NT2/D1 (cell line): ENCODE data around the gene SOX12.

Experiments
- DNase-seq: peaks from one replicate; pipeline ENCODE4 v3.0.0-alpha.2; 2011; ENCODE audit warnings: low read depth, low spot score
- H3K27me3 ChIP-seq: 2 replicates; pipeline ENCODE4 v1.6.0; 2011; ENCODE audit warnings: mild to moderate bottlenecking; ENCODE audit not compliant: insufficient read length, insufficient read depth
- H3K36me3 ChIP-seq: 2 replicates; pipeline ENCODE4 v1.6.1; 2011; ENCODE audit warnings: mild to moderate bottlenecking, low read length, mixed read lengths; ENCODE audit not compliant: insufficient read depth, insufficient read length
- H3K4me1 ChIP-seq: 2 replicates; pipeline ENCODE4 v1.5.1; 2011; ENCODE audit not compliant: insufficient read depth, insufficient read length
- H3K4me3 ChIP-seq: 2 replicates; pipeline ENCODE4 v1.5.1; 2011; ENCODE audit warnings: low read depth; ENCODE audit not compliant: insufficient read length
- H3K9ac ChIP-seq: 2 replicates; pipeline ENCODE4 v1.6.0; 2011; ENCODE audit warnings: low read depth; ENCODE audit not compliant: insufficient read length
- H3K9me3 ChIP-seq: 2 replicates; pipeline ENCODE4 v1.5.1; 2011; ENCODE audit warnings: mild to moderate bottlenecking, low read length; ENCODE audit not compliant: insufficient read depth
- SUZ12 ChIP-seq: IDR thresholded peaks from 2 replicates; pipeline ENCODE4 v1.6.1; 2011; ENCODE audit not compliant: insufficient read length, insufficient read depth; ENCODE audit errors: extremely low read depth
- YY1 ChIP-seq: IDR thresholded peaks from 2 replicates; pipeline ENCODE4 v1.6.1; 2011; ENCODE audit not compliant: insufficient read length, insufficient read depth
- ZNF274 ChIP-seq: IDR thresholded peaks from 2 replicates; pipeline ENCODE4 v1.6.1; 2011; ENCODE audit warnings: mild to moderate bottlenecking, low read depth, low read length

SOX12 gene

GRCh38 chr20:341682-342081, 16.3 kb downstream of the SOX12 start:
- no peak for DNase-seq
- H3K9me3 ChIP-seq, result no peaks in the 10 kb centered on the region
- no peak overlapping the region for H3K4me3 ChIP-seq
- H3K27me3 ChIP-seq, result no peaks in the 10 kb centered on the region
- no peak overlapping the region for H3K9ac ChIP-seq
- H3K4me1 ChIP-seq, result no peaks in the 10 kb centered on the region
- no peak for TF ChIP-seq ZNF274
- TF ChIP-seq SUZ12, result no peak
- TF ChIP-seq YY1, result no peak
- peaks cover 9% of the 10 kb centered on the region for H3K36me3 ChIP-seq

- H3K9me3 ChIP-seq, result no peaks in the 10 kb centered on the region
- TF ChIP-seq SUZ12 (no peak), YY1 (no peak), ZNF274 (no peak)
- H3K9ac ChIP-seq, result no peak overlapping the region
- H3K4me1 ChIP-seq, result no peaks in the 10 kb centered on the region
- H3K27me3 ChIP-seq, result no peaks in the 10 kb centered on the region
- H3K36me3 ChIP-seq, result peaks cover 9% of the 10 kb centered on the region
- no peak overlapping the region for H3K4me3 ChIP-seq
- no peak for DNase-seq
Measured at GRCh38 chr20:343107-343506, 17.8 kb downstream of the SOX12 start.

DNA sequence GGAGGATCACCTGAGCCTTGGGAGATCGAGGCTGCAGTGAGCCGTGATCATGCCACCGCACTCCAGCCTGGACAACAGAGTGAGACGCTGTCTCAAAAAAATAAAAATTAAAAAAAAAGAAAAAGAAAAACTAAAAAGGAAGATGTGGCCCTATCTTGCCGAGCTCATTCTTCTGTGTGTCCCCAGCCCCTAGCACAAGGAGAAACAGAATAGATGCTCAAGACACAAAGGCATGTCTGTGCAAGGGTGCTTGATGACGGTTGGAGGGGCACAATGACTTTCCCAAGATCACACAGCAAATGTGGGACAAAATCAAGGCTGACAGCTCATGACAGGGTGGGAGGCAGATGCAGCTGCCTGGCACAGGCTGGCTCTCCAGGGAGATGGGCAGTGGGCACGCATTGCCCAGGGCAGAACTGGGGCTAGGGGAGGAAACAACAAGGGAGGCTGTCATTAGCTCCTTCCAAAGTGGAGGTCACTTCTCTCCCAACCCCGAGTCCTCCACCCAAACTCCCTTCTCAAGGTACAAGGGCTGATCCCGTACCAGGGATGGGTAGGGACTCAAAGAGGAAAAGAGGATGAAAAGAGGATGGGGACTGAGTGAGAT, 20.8 kb downstream of the SOX12 start:
- Histone ChIP-seq H3K27me3 (no peaks in the 10 kb centered on the region), H3K9me3 (no peaks in the 10 kb centered on the region), H3K36me3 (peaks cover 25% of the 10 kb centered on the region), H3K9ac (peak overlapping the region; percentile 87), H3K4me3 (peak overlapping the region; percentile 70), H3K4me1 (peaks cover 6% of the 10 kb centered on the region)
- no peak for TF ChIP-seq ZNF274
- no peak for TF ChIP-seq YY1
- no peak for TF ChIP-seq SUZ12
- DNase-seq, result no peak

GRCh38 chr20:346640-347316, 21.4 kb downstream of the SOX12 start, which contains the start of gene NRSN2:
Gene NRSN2 (plus strand): TSS chr20:347111. CDS start chr20:349644, 2,533 bp downstream.
- Histone ChIP-seq H3K4me3 (peak within 1 kb of the TSS; percentile 70), H3K27me3 (no peaks in the 10 kb centered on the region), H3K9ac (peak within 1 kb of the TSS; percentile 87), H3K4me1 (peaks cover 6% of the 10 kb centered on the region), H3K36me3 (peaks cover 30% of the 10 kb centered on the region), H3K9me3 (no peaks in the 10 kb centered on the region)
- no peak for DNase-seq
- TF ChIP-seq YY1 (no peak), ZNF274 (no peak), SUZ12 (no peak)

DNA sequence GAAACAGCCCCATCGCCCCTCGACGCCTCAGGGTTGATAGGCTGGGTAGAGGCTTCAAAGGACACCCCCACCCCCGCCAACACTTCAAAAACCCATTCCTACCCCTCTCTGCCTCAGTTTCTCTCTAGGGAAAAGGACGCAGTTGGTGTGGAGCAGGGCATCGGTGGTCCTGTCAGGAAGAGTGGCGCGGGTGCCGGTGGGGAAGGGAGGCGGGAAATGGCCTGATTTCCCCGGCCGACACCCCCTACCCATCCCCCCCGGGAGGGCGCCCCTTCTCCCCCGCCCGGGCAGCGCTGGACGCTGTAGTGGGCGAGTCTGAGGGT, 21.9 kb downstream of the SOX12 start:
- peaks cover 35% of the 10 kb centered on the region for H3K36me3 ChIP-seq
- no peak for DNase-seq
- H3K9ac ChIP-seq, result peak overlapping the region; percentile 87
- H3K9me3 ChIP-seq, result no peaks in the 10 kb centered on the region
- H3K27me3 ChIP-seq, result no peaks in the 10 kb centered on the region
- H3K4me3 ChIP-seq, result peak overlapping the region; percentile 70
- peaks cover 6% of the 10 kb centered on the region for H3K4me1 ChIP-seq
- TF ChIP-seq ZNF274, result no peak
- no peak for TF ChIP-seq SUZ12
- no peak for TF ChIP-seq YY1

- Histone ChIP-seq H3K9ac (peak overlapping the region; percentile 87), H3K9me3 (no peaks in the 10 kb centered on the region), H3K27me3 (no peaks in the 10 kb centered on the region), H3K36me3 (peaks cover 41% of the 10 kb centered on the region), H3K4me1 (peaks cover 6% of the 10 kb centered on the region), H3K4me3 (peak overlapping the region; percentile 70)
- DNase-seq, result peak; percentile 97
- TF ChIP-seq SUZ12, result no peak
Measured at GRCh38 chr20:347640-348484, 22.5 kb downstream of the SOX12 start.

GRCh38 chr20:348972-349841, 23.9 kb downstream of the SOX12 start:
- no peaks in the 10 kb centered on the region for H3K27me3 ChIP-seq
- H3K9me3 ChIP-seq, result no peaks in the 10 kb centered on the region
- no peak for TF ChIP-seq YY1
- TF ChIP-seq ZNF274, result no peak
- no peak for TF ChIP-seq SUZ12
- peak overlapping the region; percentile 87 for H3K9ac ChIP-seq
- no peak for DNase-seq
- peaks cover 7% of the 10 kb centered on the region for H3K4me1 ChIP-seq
- peaks cover 52% of the 10 kb centered on the region for H3K36me3 ChIP-seq
- peak overlapping the region; percentile 55 for H3K4me3 ChIP-seq
